WTC11 (cell line): ENCODE measurements around the gene PPP2R5E. TPM values are rescaled to one million over a fixed set of nuclear protein-coding genes. Genes with fewer than 3 reads are reported as not detected.
A peak's percentile ranks its signal among the peaks of the same experiment; 100 is the strongest.

Experiments
- ATAC-seq: fragments of 200-7000 bp; cut with Tn5 transposase; 2 replicates; pipeline ENCODE4 v1.10.0; 2021; ENCODE audit warnings: mild to moderate bottlenecking, moderate library complexity
- CTCF ChIA-PET: fragments of 300-600 bp; sonication (Branson Sonifier 250); formaldehyde crosslinking; loops from one replicate; lab custom pipeline; 2021; ENCODE audit warnings: antibody characterized with exemption; lab: Charles Lee
- POLR2A ChIA-PET: fragments of 350-600 bp; sonication (Branson Sonifier 250); formaldehyde crosslinking; loops from one replicate; lab custom pipeline; 2021; ENCODE audit warnings: antibody characterized with exemption; lab: Charles Lee
- DNase-seq: peaks from one replicate; pipeline ENCODE4 v3.0.0; 2021; ENCODE audit warnings: low spot score
- H3K27ac Mint-ChIP-seq: 2 replicates; pipeline ENCODE4 v1.8.0; 2021; ENCODE audit warnings: mixed read lengths
- H3K27me3 Mint-ChIP-seq: 2 replicates; pipeline ENCODE4 v1.8.0; 2021; ENCODE audit warnings: low read depth, mild to moderate bottlenecking, moderate library complexity, mixed read lengths
- H3K36me3 Mint-ChIP-seq: 2 replicates; pipeline ENCODE4 v1.8.0; 2021; ENCODE audit warnings: mixed read lengths
- H3K4me1 Mint-ChIP-seq: 2 replicates; pipeline ENCODE4 v1.8.0; 2022; ENCODE audit warnings: mixed read lengths
- H3K4me3 Mint-ChIP-seq: 2 replicates; pipeline ENCODE4 v1.8.0; 2021; ENCODE audit warnings: mild to moderate bottlenecking, moderate library complexity, mixed read lengths
- H3K9me3 Mint-ChIP-seq: 2 replicates; pipeline ENCODE4 v1.8.0; 2021; ENCODE audit warnings: mixed read lengths
- GRHL2 ChIP-seq: fragments of 250-450 bp; sonication (Bioruptor Pico); IDR thresholded peaks from 2 replicates; pipeline ENCODE4 v1.8.0; 2022; ENCODE audit warnings: mild to moderate bottlenecking, moderate library complexity; ENCODE audit not compliant: insufficient replicate concordance, severe bottlenecking
- JAZF1 ChIP-seq: fragments of 250-450 bp; sonication (Bioruptor Pico); IDR thresholded peaks from 2 replicates; pipeline ENCODE4 v1.9.0; 2021; ENCODE audit warnings: moderate library complexity, mild to moderate bottlenecking, inconsistent platforms
- MYBL2 ChIP-seq: sonication (generic); formaldehyde crosslinking; IDR thresholded peaks from 2 replicates; pipeline ENCODE4 v1.8.1; 2023; ENCODE audit warnings: mild to moderate bottlenecking, moderate library complexity, missing genetic modification reagents
- NFYB ChIP-seq: sonication (generic); formaldehyde crosslinking; conservative IDR thresholded peaks from 2 replicates; pipeline ENCODE4 v1.8.0; 2022; ENCODE audit warnings: low read depth, missing genetic modification reagents
- NR2C2 ChIP-seq: sonication (generic); formaldehyde crosslinking; IDR thresholded peaks from 2 replicates; pipeline ENCODE4 v1.8.0; 2022; ENCODE audit warnings: mild to moderate bottlenecking, missing genetic modification reagents
- OVOL2 ChIP-seq: fragments of 250-450 bp; sonication (Bioruptor Pico); IDR thresholded peaks from 2 replicates; pipeline ENCODE4 v1.9.0; 2021; ENCODE audit warnings: mild to moderate bottlenecking, borderline replicate concordance
- PRRX2 ChIP-seq: fragments of 250-450 bp; sonication (Bioruptor Pico); IDR thresholded peaks from 2 replicates; pipeline ENCODE4 v1.8.0; 2021; ENCODE audit warnings: mild to moderate bottlenecking
- RORB ChIP-seq: fragments of 250-450 bp; sonication (Bioruptor Pico); IDR thresholded peaks from 2 replicates; pipeline ENCODE4 v1.9.0; 2021; ENCODE audit warnings: mild to moderate bottlenecking
- ZNF138 ChIP-seq: sonication (generic); formaldehyde crosslinking; conservative IDR thresholded peaks from 2 replicates; pipeline ENCODE4 v1.8.1; 2022; ENCODE audit warnings: mild to moderate bottlenecking, moderate library complexity, missing genetic modification reagents
- ZNF317 ChIP-seq: sonication (generic); formaldehyde crosslinking; IDR thresholded peaks from 2 replicates; pipeline ENCODE4 v1.8.1; 2023; ENCODE audit warnings: low read depth, mild to moderate bottlenecking, moderate library complexity, missing genetic modification reagents, borderline replicate concordance
- total RNA-seq: library from RNA; stranded (reverse); gene quantifications from 3 replicates; pipeline ENCODE4 v1.2.3, GENCODE V29; 2021
- TF ChIP-seq, protein P1 (sequence below): sonication (generic); formaldehyde crosslinking; conservative IDR thresholded peaks from 2 replicates; pipeline ENCODE4 v1.8.1; 2022; ENCODE audit warnings: mild to moderate bottlenecking, missing genetic modification reagents
- TF ChIP-seq, protein P2 (sequence below): sonication (generic); formaldehyde crosslinking; IDR thresholded peaks from 2 replicates; pipeline ENCODE4 v1.8.1; 2022; ENCODE audit warnings: low read depth, mild to moderate bottlenecking, moderate library complexity, missing genetic modification reagents, borderline replicate concordance
- TF ChIP-seq, protein P3 (sequence below): sonication (generic); formaldehyde crosslinking; IDR thresholded peaks from 2 replicates; pipeline ENCODE4 v1.8.0; 2023; ENCODE audit warnings: missing genetic modification reagents
- TF ChIP-seq, protein P4 (sequence below): sonication (generic); formaldehyde crosslinking; IDR thresholded peaks from 2 replicates; pipeline ENCODE4 v1.8.1; 2023; ENCODE audit warnings: mild to moderate bottlenecking, missing genetic modification reagents
- TF ChIP-seq, protein P5 (sequence below): sonication (generic); formaldehyde crosslinking; IDR thresholded peaks from 2 replicates; pipeline ENCODE4 v1.8.0; 2022; ENCODE audit warnings: mild to moderate bottlenecking, missing genetic modification reagents
- TF ChIP-seq, protein P6 (sequence below): sonication (generic); formaldehyde crosslinking; IDR thresholded peaks from 2 replicates; pipeline ENCODE4 v1.8.1; 2023; ENCODE audit warnings: mild to moderate bottlenecking, moderate library complexity, missing genetic modification reagents
- TF ChIP-seq, protein P7 (sequence below): fragments of 250-450 bp; sonication (Bioruptor Pico); IDR thresholded peaks from 2 replicates; pipeline ENCODE4 v1.9.0; 2021; ENCODE audit warnings: mild to moderate bottlenecking

The PPP2R5E gene
- total RNA-seq, 1 experiment from 2014 or later: 59.0 TPM

DNA sequence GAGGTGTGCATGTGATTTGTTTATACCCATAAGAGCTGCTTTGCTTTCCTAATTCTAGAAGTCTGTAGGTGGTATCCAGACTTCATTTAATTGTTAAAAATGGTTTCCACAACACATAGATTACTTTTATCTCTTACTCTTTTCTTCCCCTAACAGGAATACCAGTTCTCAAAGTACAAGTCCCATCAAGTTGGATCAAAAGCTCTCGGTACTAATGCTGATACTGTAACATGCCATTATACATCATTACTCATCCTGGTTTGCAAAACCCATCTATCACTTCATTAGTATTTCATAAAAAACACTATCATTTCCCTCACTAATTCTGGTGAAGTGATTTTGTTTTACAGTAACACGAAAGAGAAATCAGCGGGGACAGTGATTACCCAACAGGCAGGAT is 94.3 kb downstream of the PPP2R5E start:
- Mint-ChIP-seq H3K27ac (no peak overlapping the region; the same call in 1 of the 2 replicates), H3K9me3 (no peaks in the 10 kb centered on the region), H3K27me3 (no peaks in the 10 kb centered on the region), H3K4me3 (no peak overlapping the region), H3K36me3 (peaks cover 9% of the 10 kb centered on the region), H3K4me1 (no peaks in the 10 kb centered on the region)
- ATAC-seq: no peak
- DNase-seq: no peak
- ChIA-PET POLR2A (no interaction called here), CTCF (no interaction called here)
- TF ChIP-seq ZNF138 (CRISPR knock-in tag) (no peak), PRRX2 (CRISPR knock-in tag) (no peak), NFYB (CRISPR knock-in tag) (no peak), MYBL2 (CRISPR knock-in tag) (no peak), RORB (CRISPR knock-in tag) (no peak)
- TF ChIP-seq, protein P1, sequence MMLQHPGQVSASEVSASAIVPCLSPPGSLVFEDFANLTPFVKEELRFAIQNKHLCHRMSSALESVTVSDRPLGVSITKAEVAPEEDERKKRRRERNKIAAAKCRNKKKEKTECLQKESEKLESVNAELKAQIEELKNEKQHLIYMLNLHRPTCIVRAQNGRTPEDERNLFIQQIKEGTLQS: no peak
- TF ChIP-seq, protein P2, sequence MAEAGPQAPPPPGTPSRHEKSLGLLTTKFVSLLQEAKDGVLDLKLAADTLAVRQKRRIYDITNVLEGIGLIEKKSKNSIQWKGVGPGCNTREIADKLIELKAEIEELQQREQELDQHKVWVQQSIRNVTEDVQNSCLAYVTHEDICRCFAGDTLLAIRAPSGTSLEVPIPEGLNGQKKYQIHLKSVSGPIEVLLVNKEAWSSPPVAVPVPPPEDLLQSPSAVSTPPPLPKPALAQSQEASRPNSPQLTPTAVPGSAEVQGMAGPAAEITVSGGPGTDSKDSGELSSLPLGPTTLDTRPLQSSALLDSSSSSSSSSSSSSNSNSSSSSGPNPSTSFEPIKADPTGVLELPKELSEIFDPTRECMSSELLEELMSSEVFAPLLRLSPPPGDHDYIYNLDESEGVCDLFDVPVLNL (CRISPR knock-in tag): no peak

DNA sequence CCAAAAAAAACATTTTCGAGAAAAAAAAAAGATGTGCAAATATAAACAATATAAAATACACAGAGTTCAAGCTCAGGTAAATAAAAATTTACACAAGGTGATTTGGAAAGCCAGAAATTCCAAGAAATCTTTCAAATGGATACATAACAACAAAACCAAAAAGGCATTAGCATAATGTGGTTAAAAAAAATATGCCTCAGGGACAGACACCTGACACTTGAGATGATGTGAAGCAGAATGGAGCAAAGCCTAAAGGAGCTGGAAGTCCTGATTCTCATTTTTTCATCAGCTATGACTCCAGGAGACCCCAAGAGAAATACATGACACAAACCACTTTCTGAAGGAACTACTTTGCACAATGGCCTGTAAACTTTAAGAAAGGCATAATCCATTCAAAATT is 98.6 kb downstream of the PPP2R5E start:
- peaks cover 12% of the 10 kb centered on the region for H3K36me3 Mint-ChIP-seq
- ChIA-PET CTCF (interaction anchor here (0.9 kb wide), 1 partner anchor 56 kb away, joined by 3 read pairs; no protein-coding TSS in a partner anchor), POLR2A (no interaction called here)
- peaks cover 5% of the 10 kb centered on the region for H3K9me3 Mint-ChIP-seq
- DNase-seq: no peak
- no peak overlapping the region for H3K4me3 Mint-ChIP-seq
- H3K27ac Mint-ChIP-seq: no peak overlapping the region
- ATAC-seq: no peak
- TF ChIP-seq MYBL2 (CRISPR knock-in tag): no peak
- TF ChIP-seq, protein P3, sequence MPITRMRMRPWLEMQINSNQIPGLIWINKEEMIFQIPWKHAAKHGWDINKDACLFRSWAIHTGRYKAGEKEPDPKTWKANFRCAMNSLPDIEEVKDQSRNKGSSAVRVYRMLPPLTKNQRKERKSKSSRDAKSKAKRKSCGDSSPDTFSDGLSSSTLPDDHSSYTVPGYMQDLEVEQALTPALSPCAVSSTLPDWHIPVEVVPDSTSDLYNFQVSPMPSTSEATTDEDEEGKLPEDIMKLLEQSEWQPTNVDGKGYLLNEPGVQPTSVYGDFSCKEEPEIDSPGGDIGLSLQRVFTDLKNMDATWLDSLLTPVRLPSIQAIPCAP (CRISPR knock-in tag): no peak
- no peak for TF ChIP-seq JAZF1 (CRISPR knock-in tag)
- TF ChIP-seq GRHL2 (CRISPR knock-in tag): no peak
- peaks cover 5% of the 10 kb centered on the region for H3K4me1 Mint-ChIP-seq
- H3K27me3 Mint-ChIP-seq: no peaks in the 10 kb centered on the region

DNA sequence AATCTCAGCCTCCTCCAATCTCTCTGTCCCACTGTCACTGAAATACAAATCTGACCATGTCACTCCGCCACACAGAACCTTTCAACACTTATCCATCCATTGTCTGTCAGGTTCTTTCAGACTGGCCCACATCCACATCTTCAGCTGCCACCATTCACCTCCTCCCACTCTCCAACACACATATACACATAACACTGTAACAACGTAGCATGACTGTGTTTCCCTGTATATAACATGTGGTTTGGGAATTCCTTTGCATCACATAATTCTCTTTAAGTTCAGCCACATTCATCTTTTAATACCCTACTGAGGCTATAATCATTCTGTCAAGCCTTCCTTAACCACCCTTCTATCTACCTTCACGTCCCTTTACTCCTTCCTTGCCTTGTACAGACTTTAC is 99.2 kb downstream of the PPP2R5E start:
- H3K27me3 Mint-ChIP-seq: no peaks in the 10 kb centered on the region
- DNase-seq (no peak), ATAC-seq (no peak)
- peaks cover 5% of the 10 kb centered on the region for H3K9me3 Mint-ChIP-seq
- H3K4me3 Mint-ChIP-seq: no peak overlapping the region
- ChIA-PET POLR2A (no interaction called here), CTCF (interaction anchor here (0.9 kb wide), 1 partner anchor 55 kb away, joined by 3 read pairs; no protein-coding TSS in a partner anchor)
- H3K27ac Mint-ChIP-seq: peak overlapping the region; percentile 9
- H3K4me1 Mint-ChIP-seq: peaks cover 6% of the 10 kb centered on the region
- H3K36me3 Mint-ChIP-seq: peaks cover 12% of the 10 kb centered on the region
- no peak for TF ChIP-seq NR2C2
- no peak for TF ChIP-seq OVOL2
- TF ChIP-seq, protein P4, sequence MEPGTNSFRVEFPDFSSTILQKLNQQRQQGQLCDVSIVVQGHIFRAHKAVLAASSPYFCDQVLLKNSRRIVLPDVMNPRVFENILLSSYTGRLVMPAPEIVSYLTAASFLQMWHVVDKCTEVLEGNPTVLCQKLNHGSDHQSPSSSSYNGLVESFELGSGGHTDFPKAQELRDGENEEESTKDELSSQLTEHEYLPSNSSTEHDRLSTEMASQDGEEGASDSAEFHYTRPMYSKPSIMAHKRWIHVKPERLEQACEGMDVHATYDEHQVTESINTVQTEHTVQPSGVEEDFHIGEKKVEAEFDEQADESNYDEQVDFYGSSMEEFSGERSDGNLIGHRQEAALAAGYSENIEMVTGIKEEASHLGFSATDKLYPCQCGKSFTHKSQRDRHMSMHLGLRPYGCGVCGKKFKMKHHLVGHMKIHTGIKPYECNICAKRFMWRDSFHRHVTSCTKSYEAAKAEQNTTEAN: no peak
- TF ChIP-seq, protein P5, sequence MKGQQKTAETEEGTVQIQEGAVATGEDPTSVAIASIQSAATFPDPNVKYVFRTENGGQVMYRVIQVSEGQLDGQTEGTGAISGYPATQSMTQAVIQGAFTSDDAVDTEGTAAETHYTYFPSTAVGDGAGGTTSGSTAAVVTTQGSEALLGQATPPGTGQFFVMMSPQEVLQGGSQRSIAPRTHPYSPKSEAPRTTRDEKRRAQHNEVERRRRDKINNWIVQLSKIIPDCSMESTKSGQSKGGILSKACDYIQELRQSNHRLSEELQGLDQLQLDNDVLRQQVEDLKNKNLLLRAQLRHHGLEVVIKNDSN: no peak
- TF ChIP-seq, protein P6, sequence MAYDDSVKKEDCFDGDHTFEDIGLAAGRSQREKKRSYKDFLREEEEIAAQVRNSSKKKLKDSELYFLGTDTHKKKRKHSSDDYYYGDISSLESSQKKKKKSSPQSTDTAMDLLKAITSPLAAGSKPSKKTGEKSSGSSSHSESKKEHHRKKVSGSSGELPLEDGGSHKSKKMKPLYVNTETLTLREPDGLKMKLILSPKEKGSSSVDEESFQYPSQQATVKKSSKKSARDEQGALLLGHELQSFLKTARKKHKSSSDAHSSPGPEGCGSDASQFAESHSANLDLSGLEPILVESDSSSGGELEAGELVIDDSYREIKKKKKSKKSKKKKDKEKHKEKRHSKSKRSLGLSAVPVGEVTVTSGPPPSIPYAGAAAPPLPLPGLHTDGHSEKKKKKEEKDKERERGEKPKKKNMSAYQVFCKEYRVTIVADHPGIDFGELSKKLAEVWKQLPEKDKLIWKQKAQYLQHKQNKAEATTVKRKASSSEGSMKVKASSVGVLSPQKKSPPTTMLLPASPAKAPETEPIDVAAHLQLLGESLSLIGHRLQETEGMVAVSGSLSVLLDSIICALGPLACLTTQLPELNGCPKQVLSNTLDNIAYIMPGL (CRISPR knock-in tag): no peak
- TF ChIP-seq, protein P7, sequence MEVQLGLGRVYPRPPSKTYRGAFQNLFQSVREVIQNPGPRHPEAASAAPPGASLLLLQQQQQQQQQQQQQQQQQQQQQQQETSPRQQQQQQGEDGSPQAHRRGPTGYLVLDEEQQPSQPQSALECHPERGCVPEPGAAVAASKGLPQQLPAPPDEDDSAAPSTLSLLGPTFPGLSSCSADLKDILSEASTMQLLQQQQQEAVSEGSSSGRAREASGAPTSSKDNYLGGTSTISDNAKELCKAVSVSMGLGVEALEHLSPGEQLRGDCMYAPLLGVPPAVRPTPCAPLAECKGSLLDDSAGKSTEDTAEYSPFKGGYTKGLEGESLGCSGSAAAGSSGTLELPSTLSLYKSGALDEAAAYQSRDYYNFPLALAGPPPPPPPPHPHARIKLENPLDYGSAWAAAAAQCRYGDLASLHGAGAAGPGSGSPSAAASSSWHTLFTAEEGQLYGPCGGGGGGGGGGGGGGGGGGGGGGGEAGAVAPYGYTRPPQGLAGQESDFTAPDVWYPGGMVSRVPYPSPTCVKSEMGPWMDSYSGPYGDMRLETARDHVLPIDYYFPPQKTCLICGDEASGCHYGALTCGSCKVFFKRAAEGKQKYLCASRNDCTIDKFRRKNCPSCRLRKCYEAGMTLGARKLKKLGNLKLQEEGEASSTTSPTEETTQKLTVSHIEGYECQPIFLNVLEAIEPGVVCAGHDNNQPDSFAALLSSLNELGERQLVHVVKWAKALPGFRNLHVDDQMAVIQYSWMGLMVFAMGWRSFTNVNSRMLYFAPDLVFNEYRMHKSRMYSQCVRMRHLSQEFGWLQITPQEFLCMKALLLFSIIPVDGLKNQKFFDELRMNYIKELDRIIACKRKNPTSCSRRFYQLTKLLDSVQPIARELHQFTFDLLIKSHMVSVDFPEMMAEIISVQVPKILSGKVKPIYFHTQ: no peak
- TF ChIP-seq ZNF317 (CRISPR knock-in tag): no peak
